Kidney (tissue), 14 donors: ENCODE measurements around the gene C3orf20. TPM values are rescaled to one million over a fixed set of nuclear protein-coding genes. Genes with fewer than 3 reads are reported as not detected.
A peak's percentile ranks its signal among the peaks of the same experiment; 100 is the strongest.

ENCODE experiments used
- DNase-seq, 5 donors: peaks; one replicate each; pipeline ENCODE4 v3.0.0-alpha.2; 2013 to 2020
- FAIRE-seq: peaks from 2 replicates; lab custom pipeline; 2012; peaks lifted over from hg19 to GRCh38; lab: Jason Lieb, UNC
- H3K27ac ChIP-seq, 2 donors: one replicate each; pipeline ENCODE4 v1.7.0; 2013; ENCODE audit warnings: low read depth in 2 of 2, low read length in 2 of 2, inconsistent platforms in 1 of 2
- H3K27me3 ChIP-seq: one replicate; pipeline ENCODE4 v1.7.1; 2013; ENCODE audit warnings: low read length, inconsistent platforms; ENCODE audit not compliant: control insufficient read depth, insufficient read depth
- H3K36me3 ChIP-seq, 3 donors: one replicate each; pipeline versions ENCODE4 v1.7.0 to v1.7.1; 2013; ENCODE audit warnings: low read length in 3 of 3, control low read depth in 1 of 3, inconsistent platforms in 1 of 3; ENCODE audit not compliant: insufficient read depth in 3 of 3, control insufficient read depth in 2 of 3
- H3K4me1 ChIP-seq, 3 donors: one replicate each; pipeline versions ENCODE4 v1.7.0 to v1.7.1; 2013; ENCODE audit warnings: low read length in 3 of 3, inconsistent platforms in 1 of 3, low read depth in 1 of 3; ENCODE audit not compliant: control insufficient read depth in 2 of 3, insufficient read depth in 2 of 3
- H3K4me3 ChIP-seq, 3 donors: one replicate each; pipeline versions ENCODE4 v1.7.0 to v1.8.1; 2013; ENCODE audit warnings: low read length in 3 of 3, control low read depth in 1 of 3, inconsistent platforms in 1 of 3
- H3K9ac ChIP-seq, 3 donors: one replicate each; pipeline versions ENCODE4 v1.7.0 to v1.7.1; 2013; ENCODE audit warnings: low read length in 3 of 3, control low read depth in 1 of 3, inconsistent platforms in 1 of 3
- H3K9me3 ChIP-seq, 3 donors: one replicate each; pipeline versions ENCODE4 v1.7.0 to v1.7.1; 2013; ENCODE audit warnings: low read length in 3 of 3, control low read depth in 1 of 3, inconsistent platforms in 1 of 3; ENCODE audit not compliant: control insufficient read depth in 2 of 3, insufficient read depth in 1 of 3
- CTCF ChIP-seq: IDR thresholded peaks from 3 replicates; pipeline ENCODE4 v1.5.1; 2012; ENCODE audit warnings: mild to moderate bottlenecking, moderate library complexity, borderline replicate concordance; ENCODE audit not compliant: insufficient read depth; ENCODE audit errors: extremely low read depth
- intact Hi-C: fragments of 100-400 bp; cut with DNase I; formaldehyde crosslinking; loops from one replicate; pipeline ENCODE4 v1.11.1; 2022
- polyA plus RNA-seq: library from polyadenylated mRNA; stranded (reverse); fragments of 350-450 nt; fragmentation: Illumina TruSeq; extraction: RNeasy Lipid Tissue Mini Kit (QIAGEN cat#74804); gene quantifications from one replicate; pipeline ENCODE4 v1.2.3, GENCODE V29; 2014; ENCODE audit warnings: low read depth, low replicate concordance; ENCODE audit not compliant: insufficient read depth
- total RNA-seq: library from RNA; stranded (reverse); fragmentation: NEBNext Ultra II Directional; extraction: Animal tissue kit (Norgen Biotek cat#: 25700); gene quantifications from one replicate; pipeline ENCODE4 v1.2.1, GENCODE V29; 2021
- donor health status: control.
- donor health status: control.
- donor health status: control.
- donor health status: control.
- donor health status: control.
- donor health status: DM: yes; HTN: yes; CAD: no.
- donor health status: Normal renal cell carcinoma (clear cell type).

C3orf20 gene
- total and polyA plus RNA-seq, 2 donors from 2014 or later = 0.16 TPM; not detected in 1

GRCh38 chr3:14646131-14646573 is 28.8 kb upstream of the C3orf20 start:
- no peak overlapping the region for H3K27ac ChIP-seq
- no peak for TF ChIP-seq CTCF
- no peaks in the 10 kb centered on the region for H3K27me3 ChIP-seq
- FAIRE-seq = no peak
- no peak overlapping the region for H3K4me3 ChIP-seq
- H3K36me3 ChIP-seq = no peaks in the 10 kb centered on the region
- H3K9me3 ChIP-seq = no peaks in the 10 kb centered on the region
- H3K4me1 ChIP-seq = peaks cover 12 to 34% (median 14%) of the 10 kb centered on the region in 3 donors
- DNase-seq = no peak
- intact Hi-C loops = no loop called here
- no peak overlapping the region for H3K9ac ChIP-seq

GRCh38 chr3:14646589-14647413 is 28.1 kb upstream of the C3orf20 start:
- no peak for TF ChIP-seq CTCF
- H3K9me3 ChIP-seq = no peaks in the 10 kb centered on the region
- H3K27me3 ChIP-seq = no peaks in the 10 kb centered on the region
- no peak overlapping the region for H3K4me3 ChIP-seq
- intact Hi-C loops = no loop called here
- H3K36me3 ChIP-seq = no peaks in the 10 kb centered on the region
- DNase-seq (no peak), FAIRE-seq (no peak)
- H3K9ac ChIP-seq = no peak overlapping the region
- H3K4me1 ChIP-seq = peaks cover 12 to 34% (median 12%) of the 10 kb centered on the region in 3 donors
- H3K27ac ChIP-seq = no peak overlapping the region

GRCh38 chr3:14647976-14648955 is 26.7 kb upstream of the C3orf20 start:
- H3K9me3 ChIP-seq = no peaks in the 10 kb centered on the region
- H3K4me3 ChIP-seq = peak overlapping the region in 1 of 3 donors; percentile 55
- H3K27ac ChIP-seq = peak overlapping the region; percentile 92
- intact Hi-C loops = no loop called here
- peak in 1 of 5 donors; percentile 9 for DNase-seq
- no peaks in the 10 kb centered on the region for H3K27me3 ChIP-seq
- no peaks in the 10 kb centered on the region for H3K36me3 ChIP-seq
- H3K9ac ChIP-seq = peak overlapping the region in 2 of 3 donors; percentile 3 to 70
- TF ChIP-seq CTCF = no peak
- no peak for FAIRE-seq
- H3K4me1 ChIP-seq = peaks cover 12 to 34% (median 12%) of the 10 kb centered on the region in 3 donors
